ENCODE measurements around the gene ALK. TPM values are rescaled to one million over a fixed set of nuclear protein-coding genes. Genes with fewer than 3 reads are reported as not detected.

The ALK gene
- total RNA-seq, 1 experiment from 2014 or later: 0.87 TPM

- POLR2A ChIA-PET (ENCODE audit: unreplicated experiment): no interaction called here
- Histone ChIP-seq H3K4me3 (ENCODE audit: low read length) (no peak overlapping the region), H3K9me2 (replicated peaks; ENCODE audit: low read length) (no peaks in the 10 kb centered on the region), H3K27ac (ENCODE audit: low read length) (no peak overlapping the region), H3K4me2 (ENCODE audit: low read length) (no peak overlapping the region), H2AFZ (ENCODE audit: low read length) (no peak overlapping the region), H3F3A (ENCODE audit: low read length, unreplicated experiment) (no peaks in the 10 kb centered on the region), H3K9ac (ENCODE audit: low read length) (no peak overlapping the region), H3K4me1 (ENCODE audit: insufficient read depth, low read length) (no peaks in the 10 kb centered on the region), H3K9me3 (ENCODE audit: low read length) (no peaks in the 10 kb centered on the region), H3K36me3 (ENCODE audit: low read depth, low read length) (no peaks in the 10 kb centered on the region), H3K27me3 (ENCODE audit: low read length) (no peaks in the 10 kb centered on the region), H4K20me1 (ENCODE audit: low read length) (no peaks in the 10 kb centered on the region), H3K79me2 (ENCODE audit: low read length) (no peaks in the 10 kb centered on the region)
- TF ChIP-seq EZH2 (IDR thresholded peaks at IDR 0.05; ENCODE audit: low read length, unreplicated experiment) (no peak), EZH2phosphoT487 (IDR thresholded peaks at IDR 0.05; ENCODE audit: borderline replicate concordance, low read length) (no peak), CTCF (conservative IDR thresholded peaks at IDR 0.05; ENCODE audit: low read depth, low read length) (no peak)
- intact Hi-C loops (cut with micrococcal nuclease): no loop called here
- no TSS peak for BruUV-seq (replicated peaks)
- no peak for ATAC-seq
- CTCF ChIA-PET: no interaction called here
- no peak for DNase-seq
Measured at GRCh38 chr2:29819570-29819969, 101.8 kb downstream of the ALK start.

DNA sequence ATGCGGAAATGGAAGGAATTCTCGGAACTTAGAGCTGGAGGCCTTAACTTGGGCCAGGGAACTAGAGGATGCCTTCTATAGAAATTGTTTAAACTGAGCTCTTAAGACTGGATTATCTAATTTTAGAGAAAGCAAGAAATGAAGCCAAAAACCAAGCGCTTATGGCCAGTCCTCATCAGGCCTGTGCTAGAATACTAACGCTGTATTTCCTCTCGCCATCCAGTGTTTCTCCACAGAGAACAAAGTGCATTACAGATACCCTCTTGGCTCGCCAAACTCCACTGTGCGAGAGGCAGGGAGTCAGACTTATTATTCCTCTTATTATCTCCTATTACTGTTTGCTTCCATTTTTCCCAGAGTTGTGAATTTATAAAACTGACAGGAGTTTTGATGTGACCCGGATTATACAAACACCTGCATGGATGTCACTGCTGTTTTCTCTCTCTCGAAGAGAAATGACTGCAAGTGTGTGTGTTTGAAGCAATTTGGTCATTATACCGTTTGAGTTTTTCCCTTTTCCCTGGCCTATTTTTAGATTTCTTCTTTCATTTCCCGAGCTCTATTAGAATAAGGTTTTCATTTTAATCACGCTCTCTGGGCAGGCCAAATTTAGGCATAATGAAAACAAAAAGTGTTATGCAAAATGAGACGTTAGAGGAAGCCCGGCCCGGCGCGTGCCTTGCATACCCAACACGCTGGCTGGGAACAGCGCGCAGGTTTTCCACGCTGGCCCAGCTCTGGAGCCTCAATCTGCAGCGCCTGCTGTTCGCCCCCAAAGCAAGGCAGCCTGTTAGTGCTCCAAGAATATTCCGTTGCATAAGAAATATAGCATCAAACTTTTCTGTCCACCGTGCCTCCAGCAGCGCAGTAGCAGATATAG lies 103.3 kb downstream of the ALK start:
- no peaks in the 10 kb centered on the region for H3F3A ChIP-seq (ENCODE audit: low read length, unreplicated experiment)
- CTCF ChIA-PET: no interaction called here

More for the DNA sequence above, 103.3 kb downstream of the ALK start:
- no TSS peak for BruUV-seq (replicated peaks)
- Histone ChIP-seq H3K4me1 (ENCODE audit: insufficient read depth, low read length) (no peaks in the 10 kb centered on the region), H3K9me2 (replicated peaks; ENCODE audit: low read length) (no peaks in the 10 kb centered on the region), H3K9me3 (ENCODE audit: low read length) (no peaks in the 10 kb centered on the region), H4K20me1 (ENCODE audit: low read length) (no peaks in the 10 kb centered on the region), H2AFZ (ENCODE audit: low read length) (no peak overlapping the region), H3K27me3 (ENCODE audit: low read length) (no peaks in the 10 kb centered on the region), H3K4me3 (ENCODE audit: low read length) (no peak overlapping the region), H3K27ac (ENCODE audit: low read length) (no peak overlapping the region), H3K79me2 (ENCODE audit: low read length) (no peaks in the 10 kb centered on the region), H3K36me3 (ENCODE audit: low read depth, low read length) (no peaks in the 10 kb centered on the region), H3K9ac (ENCODE audit: low read length) (no peak overlapping the region), H3K4me2 (ENCODE audit: low read length) (no peak overlapping the region)
- DNase-seq (no peak), ATAC-seq (no peak)
- POLR2A ChIA-PET (ENCODE audit: unreplicated experiment): no interaction called here
- TF ChIP-seq CTCF (conservative IDR thresholded peaks at IDR 0.05; ENCODE audit: low read depth, low read length): no peak
- no peak for TF ChIP-seq EZH2 (IDR thresholded peaks at IDR 0.05; ENCODE audit: low read length, unreplicated experiment)
- TF ChIP-seq EZH2phosphoT487 (IDR thresholded peaks at IDR 0.05; ENCODE audit: borderline replicate concordance, low read length): no peak
- intact Hi-C loops (cut with micrococcal nuclease): no loop called here
